ENCODE measurements around the gene L3MBTL4.

- no peak for TF ChIP-seq CHD1 (IDR thresholded peaks at IDR 0.05; ENCODE audit: low read depth, low read length)
- no peak for TF ChIP-seq CTCF (IDR thresholded peaks at IDR 0.05 in 2 of 3, conservative IDR thresholded peaks at IDR 0.05 in 1 of 3; ENCODE audit: control insufficient read depth in 2 of 3, extremely low read depth in 1 of 3, insufficient read depth in 1 of 3, low read depth in 3 of 3, low read length in 3 of 3)
- no peak for TF ChIP-seq CEBPB (IDR thresholded peaks at IDR 0.05; ENCODE audit: borderline replicate concordance in 1 of 2, low read depth in 2 of 2, low read length in 2 of 2)
- TF ChIP-seq NFXL1 (IDR thresholded peaks at IDR 0.05; ENCODE audit: borderline replicate concordance): no peak
- no peak for TF ChIP-seq CBX3 (IDR thresholded peaks at IDR 0.05; ENCODE audit: borderline replicate concordance, low read depth)
- no peak for TF ChIP-seq ZNF274 (IDR thresholded peaks at IDR 0.05; ENCODE audit: insufficient read depth, insufficient read length)
- TF ChIP-seq MXI1 (IDR thresholded peaks at IDR 0.05; ENCODE audit: low read depth, low read length): no peak
- no peak for TF ChIP-seq FOXM1 (IDR thresholded peaks at IDR 0.05; ENCODE audit: low read depth, low read length)
- no peak for TF ChIP-seq TCF12 (IDR thresholded peaks at IDR 0.05; ENCODE audit: low read depth, low read length)
These were observed 477.6 kb downstream of the L3MBTL4 start for GRCh38 chr18:5937121-5937520.
